ENCODE measurements around the gene ARHGAP15. TPM values are rescaled to one million over a fixed set of nuclear protein-coding genes. Genes with fewer than 3 reads are reported as not detected.

ARHGAP15 gene
- total RNA-seq, 1 experiment from 2014 or later: 82.8 TPM

- H3K9me3 ChIP-seq (ENCODE audit: low read length): no peaks in the 10 kb centered on the region
- H3K4me1 ChIP-seq (ENCODE audit: low read length): no peaks in the 10 kb centered on the region
- H3K4me2 ChIP-seq (ENCODE audit: low read depth, low read length, poor library complexity, severe bottlenecking): no peak overlapping the region
- H3K79me2 ChIP-seq (ENCODE audit: low read length): no peaks in the 10 kb centered on the region
- H3K9ac ChIP-seq (ENCODE audit: low read length): no peak overlapping the region
- H2AFZ ChIP-seq (ENCODE audit: low read length): no peak overlapping the region
- no peaks in the 10 kb centered on the region for H3K36me3 ChIP-seq (ENCODE audit: insufficient read depth, low read length)
- no peaks in the 10 kb centered on the region for H3K9me2 ChIP-seq (replicated peaks; ENCODE audit: insufficient read depth, low read length)
- DNase-seq: no peak
- no peaks in the 10 kb centered on the region for H4K20me1 ChIP-seq (ENCODE audit: insufficient read depth, low read depth, low read length)
- H3K4me3 ChIP-seq (ENCODE audit: low read length): no peak overlapping the region
- H3K27ac ChIP-seq (ENCODE audit: low read length): no peak overlapping the region
- H3K27me3 ChIP-seq (ENCODE audit: low read length): no peaks in the 10 kb centered on the region
Measured at GRCh38 chr2:143420313-143420712, 291.1 kb downstream of the ARHGAP15 start.

GRCh38 chr2:143422681-143423080 is 293.5 kb downstream of the ARHGAP15 start:
- Histone ChIP-seq H4K20me1 (ENCODE audit: insufficient read depth, low read depth, low read length) (no peaks in the 10 kb centered on the region), H3K9me2 (replicated peaks; ENCODE audit: insufficient read depth, low read length) (no peaks in the 10 kb centered on the region), H3K4me2 (ENCODE audit: low read depth, low read length, poor library complexity, severe bottlenecking) (no peak overlapping the region), H3K36me3 (ENCODE audit: insufficient read depth, low read length) (no peaks in the 10 kb centered on the region), H3K27ac (ENCODE audit: low read length) (no peak overlapping the region), H2AFZ (ENCODE audit: low read length) (no peak overlapping the region), H3K9ac (ENCODE audit: low read length) (no peak overlapping the region), H3K79me2 (ENCODE audit: low read length) (no peaks in the 10 kb centered on the region), H3K9me3 (ENCODE audit: low read length) (no peaks in the 10 kb centered on the region), H3K27me3 (ENCODE audit: low read length) (no peaks in the 10 kb centered on the region), H3K4me3 (ENCODE audit: low read length) (no peak overlapping the region), H3K4me1 (ENCODE audit: low read length) (no peaks in the 10 kb centered on the region)
- DNase-seq: no peak

- H3K79me2 ChIP-seq (ENCODE audit: low read length): no peaks in the 10 kb centered on the region
- no peaks in the 10 kb centered on the region for H3K9me3 ChIP-seq (ENCODE audit: low read length)
- DNase-seq: no peak
- no peaks in the 10 kb centered on the region for H3K36me3 ChIP-seq (ENCODE audit: insufficient read depth, low read length)
- H3K9ac ChIP-seq (ENCODE audit: low read length): no peak overlapping the region
- H3K27me3 ChIP-seq (ENCODE audit: low read length): no peaks in the 10 kb centered on the region
- H4K20me1 ChIP-seq (ENCODE audit: insufficient read depth, low read depth, low read length): no peaks in the 10 kb centered on the region
- H3K27ac ChIP-seq (ENCODE audit: low read length): no peak overlapping the region
- H3K4me2 ChIP-seq (ENCODE audit: low read depth, low read length, poor library complexity, severe bottlenecking): no peak overlapping the region
- H3K4me1 ChIP-seq (ENCODE audit: low read length): no peaks in the 10 kb centered on the region
- H3K4me3 ChIP-seq (ENCODE audit: low read length): no peak overlapping the region
- no peak overlapping the region for H2AFZ ChIP-seq (ENCODE audit: low read length)
- no peaks in the 10 kb centered on the region for H3K9me2 ChIP-seq (replicated peaks; ENCODE audit: insufficient read depth, low read length)
Measured at GRCh38 chr2:143425896-143426295, 296.7 kb downstream of the ARHGAP15 start.

GRCh38 chr2:143426296-143426695 is 297.1 kb downstream of the ARHGAP15 start:
- no peak for DNase-seq
- H3K4me2 ChIP-seq (ENCODE audit: low read depth, low read length, poor library complexity, severe bottlenecking): no peak overlapping the region
- H3K27ac ChIP-seq (ENCODE audit: low read length): no peak overlapping the region
- H3K9me2 ChIP-seq (replicated peaks; ENCODE audit: insufficient read depth, low read length): no peaks in the 10 kb centered on the region
- H3K9me3 ChIP-seq (ENCODE audit: low read length): no peaks in the 10 kb centered on the region
- H3K4me1 ChIP-seq (ENCODE audit: low read length): no peaks in the 10 kb centered on the region
- H3K9ac ChIP-seq (ENCODE audit: low read length): no peak overlapping the region
- no peaks in the 10 kb centered on the region for H3K36me3 ChIP-seq (ENCODE audit: insufficient read depth, low read length)
- no peak overlapping the region for H2AFZ ChIP-seq (ENCODE audit: low read length)
- H3K4me3 ChIP-seq (ENCODE audit: low read length): no peak overlapping the region
- no peaks in the 10 kb centered on the region for H3K79me2 ChIP-seq (ENCODE audit: low read length)
- no peaks in the 10 kb centered on the region for H3K27me3 ChIP-seq (ENCODE audit: low read length)
- no peaks in the 10 kb centered on the region for H4K20me1 ChIP-seq (ENCODE audit: insufficient read depth, low read depth, low read length)

GRCh38 chr2:143428700-143429099 is 299.5 kb downstream of the ARHGAP15 start:
- Histone ChIP-seq H3K4me3 (ENCODE audit: low read length) (no peak overlapping the region), H3K27me3 (ENCODE audit: low read length) (no peaks in the 10 kb centered on the region), H3K27ac (ENCODE audit: low read length) (no peak overlapping the region), H3K9me3 (ENCODE audit: low read length) (no peaks in the 10 kb centered on the region), H3K79me2 (ENCODE audit: low read length) (no peaks in the 10 kb centered on the region), H3K9me2 (replicated peaks; ENCODE audit: insufficient read depth, low read length) (no peaks in the 10 kb centered on the region), H2AFZ (ENCODE audit: low read length) (no peak overlapping the region), H3K36me3 (ENCODE audit: insufficient read depth, low read length) (no peaks in the 10 kb centered on the region), H3K9ac (ENCODE audit: low read length) (no peak overlapping the region), H4K20me1 (ENCODE audit: insufficient read depth, low read depth, low read length) (no peaks in the 10 kb centered on the region), H3K4me1 (ENCODE audit: low read length) (no peaks in the 10 kb centered on the region), H3K4me2 (ENCODE audit: low read depth, low read length, poor library complexity, severe bottlenecking) (no peak overlapping the region)
- DNase-seq: no peak

- no peaks in the 10 kb centered on the region for H3K27me3 ChIP-seq (ENCODE audit: low read length)
- H3K4me3 ChIP-seq (ENCODE audit: low read length): no peak overlapping the region
- H4K20me1 ChIP-seq (ENCODE audit: insufficient read depth, low read depth, low read length): no peaks in the 10 kb centered on the region
- no peaks in the 10 kb centered on the region for H3K9me2 ChIP-seq (replicated peaks; ENCODE audit: insufficient read depth, low read length)
- no peak for DNase-seq
- no peak overlapping the region for H3K27ac ChIP-seq (ENCODE audit: low read length)
- H3K4me2 ChIP-seq (ENCODE audit: low read depth, low read length, poor library complexity, severe bottlenecking): no peak overlapping the region
- no peaks in the 10 kb centered on the region for H3K79me2 ChIP-seq (ENCODE audit: low read length)
- H3K36me3 ChIP-seq (ENCODE audit: insufficient read depth, low read length): no peaks in the 10 kb centered on the region
- no peak overlapping the region for H3K9ac ChIP-seq (ENCODE audit: low read length)
- H3K9me3 ChIP-seq (ENCODE audit: low read length): no peaks in the 10 kb centered on the region
- no peak overlapping the region for H2AFZ ChIP-seq (ENCODE audit: low read length)
- no peaks in the 10 kb centered on the region for H3K4me1 ChIP-seq (ENCODE audit: low read length)
Measured at GRCh38 chr2:143429932-143430679, 300.9 kb downstream of the ARHGAP15 start.

GRCh38 chr2:143431316-143431715 is 302.1 kb downstream of the ARHGAP15 start:
- Histone ChIP-seq H3K27ac (ENCODE audit: low read length) (no peak overlapping the region), H3K4me1 (ENCODE audit: low read length) (no peaks in the 10 kb centered on the region), H4K20me1 (ENCODE audit: insufficient read depth, low read depth, low read length) (no peaks in the 10 kb centered on the region), H3K36me3 (ENCODE audit: insufficient read depth, low read length) (no peaks in the 10 kb centered on the region), H3K79me2 (ENCODE audit: low read length) (no peaks in the 10 kb centered on the region), H3K9ac (ENCODE audit: low read length) (no peak overlapping the region), H3K4me3 (ENCODE audit: low read length) (no peak overlapping the region), H3K4me2 (ENCODE audit: low read depth, low read length, poor library complexity, severe bottlenecking) (no peak overlapping the region), H3K9me3 (ENCODE audit: low read length) (no peaks in the 10 kb centered on the region), H2AFZ (ENCODE audit: low read length) (no peak overlapping the region), H3K9me2 (replicated peaks; ENCODE audit: insufficient read depth, low read length) (no peaks in the 10 kb centered on the region), H3K27me3 (ENCODE audit: low read length) (no peaks in the 10 kb centered on the region)
- no peak for DNase-seq

- no peaks in the 10 kb centered on the region for H3K79me2 ChIP-seq (ENCODE audit: low read length)
- no peaks in the 10 kb centered on the region for H3K27me3 ChIP-seq (ENCODE audit: low read length)
- no peak overlapping the region for H3K4me3 ChIP-seq (ENCODE audit: low read length)
- H3K9me2 ChIP-seq (replicated peaks; ENCODE audit: insufficient read depth, low read length): no peaks in the 10 kb centered on the region
- no peak overlapping the region for H3K9ac ChIP-seq (ENCODE audit: low read length)
- H3K4me2 ChIP-seq (ENCODE audit: low read depth, low read length, poor library complexity, severe bottlenecking): no peak overlapping the region
- H4K20me1 ChIP-seq (ENCODE audit: insufficient read depth, low read depth, low read length): no peaks in the 10 kb centered on the region
- H3K9me3 ChIP-seq (ENCODE audit: low read length): no peaks in the 10 kb centered on the region
- H3K36me3 ChIP-seq (ENCODE audit: insufficient read depth, low read length): no peaks in the 10 kb centered on the region
- H3K27ac ChIP-seq (ENCODE audit: low read length): no peak overlapping the region
- DNase-seq: no peak
- no peak overlapping the region for H2AFZ ChIP-seq (ENCODE audit: low read length)
- no peaks in the 10 kb centered on the region for H3K4me1 ChIP-seq (ENCODE audit: low read length)
Measured at GRCh38 chr2:143433251-143433650, 304.0 kb downstream of the ARHGAP15 start.
